HEK293 (cell line): ENCODE measurements around the gene XKR8.

Source experiments
- SCRT1 ChIP-seq: fragments of 450-650 bp; formaldehyde crosslinking; IDR thresholded peaks from 2 replicates; pipeline ENCODE4 v1.5.1; 2016; ENCODE audit warnings: missing biosample characterization, missing genetic modification characterization, borderline replicate concordance
- ZNF398 ChIP-seq: fragments of 450-650 bp; formaldehyde crosslinking; IDR thresholded peaks from 2 replicates; pipeline ENCODE4 v1.5.1; 2017; ENCODE audit warnings: missing biosample characterization, missing genetic modification characterization
- ZNF843 ChIP-seq: fragments of 450-650 bp; formaldehyde crosslinking; IDR thresholded peaks from 2 replicates; pipeline ENCODE4 v1.5.1; 2016; ENCODE audit warnings: missing biosample characterization, missing genetic modification characterization

- no peak for TF ChIP-seq SCRT1
- no peak for TF ChIP-seq ZNF398 (tag by site-specific recombination)
- TF ChIP-seq ZNF843: no peak
These were observed 11.9 kb downstream of the XKR8 start for GRCh38 chr1:27971674-27972073.
